Measurements from ENCODE around the gene TRRAP. TPM values are rescaled to one million over a fixed set of nuclear protein-coding genes. Genes with fewer than 3 reads are reported as not detected.
"Not testable (repeated sequence)": the region's sequence is repeated elsewhere in the genome, so short reads cannot be mapped to it uniquely, and the experiment has no call there.

The TRRAP gene
- total RNA-seq, 1 donor from 2014 or later: 14.2 TPM

- DNase-seq (ENCODE audit: low spot score): no peak
Measured at GRCh38 chr7:99028261-99028973, 150.1 kb downstream of the TRRAP start.

- DNase-seq (ENCODE audit: low spot score): no peak
Measured at GRCh38 chr7:99029466-99030435, 151.4 kb downstream of the TRRAP start.

GRCh38 chr7:99030457-99030856 is 152.1 kb downstream of the TRRAP start:
- DNase-seq (ENCODE audit: low spot score): no peak

GRCh38 chr7:99030951-99031350 is 152.6 kb downstream of the TRRAP start:
- DNase-seq (ENCODE audit: low spot score): no peak

- DNase-seq (ENCODE audit: low spot score): no peak
Measured at GRCh38 chr7:99031496-99031895, 153.2 kb downstream of the TRRAP start.

GRCh38 chr7:99032928-99033327 is 154.6 kb downstream of the TRRAP start:
- DNase-seq (ENCODE audit: low spot score): no peak

GRCh38 chr7:99033765-99034164 is 155.4 kb downstream of the TRRAP start:
- no peak for DNase-seq (ENCODE audit: low spot score)

GRCh38 chr7:99034932-99035722 is 156.8 kb downstream of the TRRAP start:
- no peak for DNase-seq (ENCODE audit: low spot score)

- no peak for DNase-seq (ENCODE audit: low spot score)
Measured at GRCh38 chr7:99035723-99036545, 157.6 kb downstream of the TRRAP start.

- no peak for DNase-seq (ENCODE audit: low spot score)
Measured at GRCh38 chr7:99036546-99037111, 158.3 kb downstream of the TRRAP start.

GRCh38 chr7:99037327-99037940 is 159.1 kb downstream of the TRRAP start:
- no peak for DNase-seq (ENCODE audit: low spot score)

- DNase-seq (ENCODE audit: low spot score): no peak
Measured at GRCh38 chr7:99038086-99038855, 159.9 kb downstream of the TRRAP start.

GRCh38 chr7:99039384-99039891 is 161.1 kb downstream of the TRRAP start:
- DNase-seq (ENCODE audit: low spot score): no peak

GRCh38 chr7:99040104-99040958 is 162.0 kb downstream of the TRRAP start:
- peak; percentile 81 for DNase-seq (ENCODE audit: low spot score)

GRCh38 chr7:99041526-99041925 is 163.2 kb downstream of the TRRAP start:
- DNase-seq (ENCODE audit: low spot score): no peak

GRCh38 chr7:99042957-99043356 is 164.6 kb downstream of the TRRAP start:
- DNase-seq (ENCODE audit: low spot score): no peak

- DNase-seq (ENCODE audit: low spot score): not testable (repeated sequence)
Measured at GRCh38 chr7:99044858-99045257, 166.5 kb downstream of the TRRAP start.

GRCh38 chr7:99046262-99046661 is 167.9 kb downstream of the TRRAP start:
- not testable (repeated sequence) for DNase-seq (ENCODE audit: low spot score)

All from umbilical cord (tissue), 2 donors.